Dermis microvascular lymphatic vessel endothelial cell (primary cell): Measurements from ENCODE around the gene KRTAP2-2. TPM values are rescaled to one million over a fixed set of nuclear protein-coding genes. Genes with fewer than 3 reads are reported as not detected.

ENCODE experiments used
- DNase-seq, 2 donors: peaks; one replicate each; pipeline versions ENCODE4 v3.0.0 to v3.0.0-alpha.2; 2010; ENCODE audit warnings: low read depth in 2 of 2
- total RNA-seq: library from RNA; depleted of rRNA; stranded (reverse); fragments of >200 nt; gene quantifications from 2 replicates; pipeline ENCODE4 v1.2.1, GENCODE V29; 2014

The KRTAP2-2 gene
- total RNA-seq, 1 donor from 2014 or later: not detected

DNA sequence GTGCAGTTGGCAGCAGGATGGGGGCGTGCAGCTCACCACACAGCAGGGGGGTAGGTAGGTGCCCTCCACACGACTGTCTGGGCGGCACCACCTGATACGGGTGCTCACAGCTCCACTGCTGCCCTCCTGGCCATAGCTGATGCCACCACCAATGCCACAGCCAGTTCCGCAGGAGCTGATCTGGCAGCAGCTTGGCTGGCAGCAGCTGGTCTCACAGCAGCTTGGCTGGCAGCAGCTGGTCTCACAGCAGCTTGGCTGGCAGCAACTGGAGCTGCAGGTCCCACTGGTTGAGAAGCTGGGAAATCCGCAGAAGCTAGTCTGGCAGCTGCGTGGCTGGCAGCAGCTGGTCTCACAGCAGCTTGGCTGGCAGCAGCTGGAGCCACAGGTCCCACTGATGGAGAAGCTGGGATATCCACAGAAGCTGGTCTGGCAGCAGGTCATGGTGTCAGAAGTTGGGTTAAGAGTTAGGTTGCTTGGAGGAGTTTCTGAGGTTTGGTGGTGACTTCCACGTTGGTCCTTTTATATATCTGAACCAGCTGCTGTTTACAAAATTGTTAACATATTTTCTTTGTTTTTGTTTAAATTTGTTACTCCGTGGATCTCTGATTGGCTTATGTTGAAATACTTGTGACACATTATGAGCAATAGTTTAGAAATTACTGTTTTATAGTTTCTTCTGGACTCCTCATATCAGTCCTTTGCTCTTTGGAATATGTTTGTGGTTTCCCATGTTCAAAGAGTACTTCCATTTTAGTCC, 28.1 kb downstream of the KRTAP2-2 start, which contains the start of gene KRTAP1-5:
KRTAP1-5 (minus strand) TSS at position 494 of the 757 bp plus-strand sequence; CDS start at position 441, 53 bp downstream.
- no peak for DNase-seq

DNA sequence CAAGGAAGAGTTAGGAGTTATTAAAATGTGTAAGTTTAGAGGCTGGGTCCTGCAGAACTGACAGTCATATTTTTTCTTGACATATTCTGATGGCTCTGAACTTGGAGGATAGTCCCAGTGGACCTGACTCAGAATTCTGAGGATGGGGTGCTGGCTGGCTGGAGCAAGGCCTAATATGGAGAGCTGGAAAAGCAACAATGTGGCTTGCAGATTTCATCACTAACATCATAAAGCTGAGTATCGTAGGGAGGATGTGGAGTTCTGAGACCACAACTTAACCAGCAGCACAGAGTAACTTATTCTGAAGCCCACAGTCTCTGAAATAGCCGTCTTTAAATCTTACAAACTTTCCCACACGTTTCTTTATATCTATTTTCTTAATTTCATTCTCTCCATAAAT, 30.3 kb downstream of the KRTAP2-2 start:
- no peak for DNase-seq

DNA sequence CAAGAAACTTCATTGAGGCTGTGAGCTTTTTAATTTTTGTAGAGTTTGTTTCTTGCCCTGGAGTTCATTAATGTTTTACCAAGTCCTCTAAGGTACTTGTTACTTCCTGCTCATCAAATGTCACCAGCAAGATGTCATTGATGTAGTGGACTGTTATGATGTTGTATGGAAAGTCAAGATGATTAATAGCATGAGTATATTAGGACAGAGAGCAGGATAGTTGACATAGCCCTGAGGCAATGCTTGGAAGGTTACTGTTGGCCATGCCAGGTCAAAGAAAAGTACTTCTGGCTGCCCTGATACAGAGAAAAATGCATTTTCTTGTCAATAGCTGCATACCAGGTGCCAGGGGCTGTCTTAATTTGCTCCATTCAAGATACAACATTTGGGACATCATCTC, 34.7 kb downstream of the KRTAP2-2 start:
- DNase-seq: no peak

GRCh38 chr17:41019415-41019814, 35.6 kb downstream of the KRTAP2-2 start:
- no peak for DNase-seq

DNA sequence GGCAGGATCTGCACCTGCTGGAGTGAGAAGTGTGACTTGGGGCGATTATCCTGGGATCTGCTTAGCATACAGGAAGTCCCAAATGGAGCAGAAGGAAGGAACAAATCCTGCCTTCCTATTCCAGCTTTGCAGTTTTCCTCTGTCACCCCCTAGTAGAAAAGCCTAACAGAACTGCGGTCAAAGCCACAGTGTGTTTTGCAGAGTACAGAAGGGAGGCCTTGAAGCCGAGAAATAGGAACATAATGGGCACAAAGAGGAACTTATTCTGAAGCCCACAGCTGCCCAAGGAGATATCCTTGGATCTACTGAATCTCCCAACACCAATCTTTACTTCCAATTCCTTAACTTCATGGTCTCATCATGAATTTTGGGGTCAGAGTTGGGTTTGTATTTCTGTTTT, 36.5 kb downstream of the KRTAP2-2 start:
- no peak for DNase-seq

DNA sequence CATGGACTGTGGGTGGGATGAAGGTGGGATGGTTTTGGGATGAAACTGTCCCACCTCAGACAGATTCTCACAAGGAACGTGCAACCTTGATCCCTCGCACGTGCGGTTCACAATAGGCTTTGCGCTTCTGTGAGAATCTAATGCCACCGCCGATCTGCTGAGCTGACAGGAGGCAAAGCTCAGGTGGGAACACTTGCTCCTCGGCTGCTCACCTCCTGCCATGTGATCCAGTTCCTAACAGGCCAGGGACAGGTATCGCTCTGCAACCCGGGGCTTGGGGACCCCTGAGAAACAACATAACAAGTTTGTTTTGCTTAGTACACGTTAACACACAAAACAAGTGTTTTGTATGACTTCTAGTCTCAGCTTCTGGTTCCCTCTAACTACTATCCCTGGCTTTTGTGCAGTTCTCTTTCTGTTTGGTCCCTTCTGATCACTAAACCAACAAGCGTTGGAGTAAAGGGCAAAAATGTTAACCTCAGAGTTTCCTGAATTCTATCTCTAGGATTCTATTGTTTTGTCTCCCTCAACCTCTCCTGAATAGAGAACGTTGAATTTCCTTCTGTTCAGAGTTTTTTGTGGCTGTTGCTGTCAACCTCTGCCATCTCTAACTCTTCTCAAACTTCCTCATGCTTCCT, 38.3 kb downstream of the KRTAP2-2 start:
- DNase-seq: no peak

DNA sequence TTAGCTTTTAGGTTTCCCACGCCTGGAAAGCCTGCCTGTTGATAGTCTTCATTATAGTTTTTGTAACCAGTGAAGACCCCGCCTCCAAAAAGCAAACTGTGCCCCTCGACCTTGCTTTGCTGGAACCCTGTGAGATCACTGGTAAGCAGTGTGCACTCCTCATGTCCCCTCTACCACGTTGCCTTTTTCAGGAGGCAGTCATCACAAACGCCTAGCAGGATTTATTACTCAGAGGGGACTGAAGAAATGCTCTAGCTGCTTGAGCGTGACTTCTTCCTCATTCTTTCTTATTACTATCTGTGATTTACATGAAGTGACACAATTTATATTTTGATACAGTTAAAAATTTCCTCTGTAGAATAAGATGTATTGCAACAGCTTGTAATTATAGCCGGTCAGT, 39.6 kb downstream of the KRTAP2-2 start:
- DNase-seq: no peak

DNA sequence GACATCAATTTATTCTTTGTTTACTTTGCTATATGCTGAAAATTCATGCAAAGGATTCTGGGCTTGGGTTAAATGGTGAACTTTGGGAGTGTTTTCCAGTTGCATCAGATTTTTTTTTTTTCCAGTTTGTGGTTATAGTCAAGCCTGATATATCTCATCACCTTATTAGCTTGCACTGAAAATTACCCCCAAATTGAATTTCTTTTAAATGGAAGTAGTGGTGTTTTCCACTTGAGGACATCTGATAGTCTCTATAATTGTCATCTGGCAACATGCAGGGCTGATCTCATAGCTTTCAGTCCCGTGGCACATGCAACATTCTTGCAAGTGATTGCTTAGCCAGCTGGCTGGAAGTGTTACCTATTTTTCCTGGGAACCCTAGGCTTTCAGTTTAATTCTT, 41.4 kb downstream of the KRTAP2-2 start:
- no peak for DNase-seq

DNA sequence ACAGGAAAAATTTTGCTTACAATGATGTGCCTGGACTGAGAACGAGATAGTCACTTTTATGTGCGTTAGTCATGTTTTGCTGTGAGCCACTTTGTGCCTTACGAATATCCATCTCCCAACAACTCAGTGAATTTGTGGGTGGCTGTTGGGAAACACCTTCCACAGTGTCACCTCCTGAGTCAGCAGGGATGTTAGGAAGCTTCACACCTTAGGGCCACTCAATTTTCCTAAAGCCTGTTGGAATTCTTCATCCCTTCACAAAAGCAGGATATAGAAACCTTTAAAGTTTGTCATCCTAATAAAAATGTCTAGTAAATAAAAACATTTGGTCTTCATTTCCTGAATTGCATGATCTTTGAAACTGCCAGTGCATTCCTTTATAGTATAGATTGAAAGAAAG, 41.8 kb downstream of the KRTAP2-2 start:
- DNase-seq: no peak

- no peak for DNase-seq
Measured at GRCh38 chr17:41012326-41013120, 42.5 kb downstream of the KRTAP2-2 start.

DNA sequence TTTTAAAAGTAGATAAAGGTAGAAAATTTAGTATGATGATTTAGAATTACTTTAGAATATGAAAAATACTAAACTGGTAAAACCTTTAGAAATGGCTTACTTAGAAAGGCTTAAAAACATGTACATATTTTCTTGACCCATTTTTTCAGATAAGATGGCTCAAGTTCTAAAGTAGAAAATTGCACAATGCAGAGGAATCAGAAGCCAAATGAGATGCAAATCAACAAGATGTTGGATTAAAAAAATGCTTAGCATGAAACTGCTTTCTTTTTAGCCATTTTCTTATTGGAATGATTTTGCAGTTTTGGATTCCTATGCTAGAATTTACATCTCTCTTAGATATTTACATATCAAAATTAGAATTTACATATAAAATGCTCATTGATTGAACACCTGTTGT, 44.6 kb downstream of the KRTAP2-2 start:
- no peak for DNase-seq

DNA sequence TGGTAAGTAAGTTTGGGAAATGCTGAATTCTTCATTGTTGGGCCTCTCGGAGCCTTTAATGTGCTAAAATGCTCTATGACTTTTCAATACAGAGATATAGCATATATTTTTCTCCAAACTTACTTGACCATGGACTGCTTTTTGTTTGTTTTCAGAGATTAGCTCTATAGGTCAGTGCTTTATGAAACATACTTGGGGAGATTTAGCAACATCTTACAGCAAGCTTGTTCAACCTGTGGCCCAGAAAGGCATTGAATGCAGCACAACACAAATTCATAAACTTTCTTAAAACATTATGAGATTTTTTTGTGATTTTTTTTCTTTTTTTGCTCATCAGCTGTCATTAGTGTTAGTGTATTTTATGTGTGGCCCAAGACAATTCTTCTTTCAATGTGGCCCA, 45.1 kb downstream of the KRTAP2-2 start:
- DNase-seq: no peak

DNA sequence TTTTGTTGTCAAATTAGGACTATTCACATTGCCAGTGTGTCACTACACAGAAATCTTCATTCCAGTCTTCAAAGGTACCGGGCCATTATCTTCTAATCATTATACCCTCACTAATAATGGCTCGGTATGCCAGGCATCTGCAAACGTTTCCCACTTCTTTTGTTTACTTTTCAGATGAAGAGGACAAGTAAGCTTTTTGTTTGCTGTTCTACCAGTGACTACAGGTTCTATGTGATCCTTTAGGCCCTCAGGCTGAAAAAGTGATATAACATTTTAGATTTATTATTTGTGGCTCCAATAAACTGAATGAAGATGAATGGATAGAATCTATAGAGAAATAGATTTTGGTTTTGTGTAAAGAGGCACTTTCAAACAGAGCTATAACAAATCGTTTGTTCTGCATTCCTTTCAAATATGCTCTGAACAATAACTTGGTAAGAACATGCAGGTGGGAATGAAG, 45.7 kb downstream of the KRTAP2-2 start:
- no peak for DNase-seq

DNA sequence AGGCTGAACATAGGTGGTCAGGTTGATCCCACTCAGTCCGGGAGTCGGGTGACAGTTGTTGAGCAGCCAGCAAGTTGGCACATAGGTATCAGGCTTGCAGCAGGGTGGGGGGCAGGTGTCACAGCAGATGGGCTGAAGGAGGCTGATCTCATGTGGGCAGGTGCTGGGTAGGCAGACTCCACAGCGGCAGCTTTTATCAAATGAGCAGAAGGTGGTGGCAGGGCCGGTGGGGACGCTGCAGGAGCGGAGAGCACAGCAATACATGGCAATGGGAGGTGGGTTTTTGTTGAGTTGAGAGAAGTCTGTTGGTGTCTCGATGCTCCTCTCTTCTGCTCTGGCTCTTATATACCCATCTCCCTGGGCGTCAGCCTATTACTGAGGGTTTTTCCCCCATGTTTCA, 46.2 kb downstream of the KRTAP2-2 start, which contains the start of gene KRTAP3-1:
KRTAP3-1 (minus strand) TSS at position 318 of the 400 bp plus-strand sequence; CDS start at position 264, 54 bp downstream.
- no peak for DNase-seq

Other genes with a start within 250 kb of the KRTAP2-2 start
- gene KRT10, start 232.6 kb downstream of the KRTAP2-2 start, total RNA-seq: 1.9 and 2.3 TPM in 2 replicates
- gene KRT12, start 188.0 kb downstream of the KRTAP2-2 start, total RNA-seq: not detected in 2 replicates
- not detected in 2 replicates for gene KRT20, start 170.0 kb downstream of the KRTAP2-2 start, total RNA-seq
- 2.1 TPM in 1 of 2 replicates, not detected in the other for gene KRT23, start 117.6 kb downstream of the KRTAP2-2 start, total RNA-seq
- not detected in 2 replicates for gene KRT39, start 88.3 kb downstream of the KRTAP2-2 start, total RNA-seq
- not detected in 2 replicates for gene KRT40, start 70.9 kb downstream of the KRTAP2-2 start, total RNA-seq
- not detected in 2 replicates for gene KRTAP3-3, start 61.1 kb downstream of the KRTAP2-2 start, total RNA-seq
- gene KRTAP3-2, start 55.3 kb downstream of the KRTAP2-2 start, total RNA-seq: not detected in 2 replicates
- gene KRTAP3-1, start 46.1 kb downstream of the KRTAP2-2 start, total RNA-seq: not detected in 2 replicates
- not detected in 2 replicates for gene KRTAP1-5, start 28.0 kb downstream of the KRTAP2-2 start, total RNA-seq
- gene KRTAP1-4, start 25.0 kb downstream of the KRTAP2-2 start, total RNA-seq: not detected in 2 replicates
- not detected in 2 replicates for gene KRTAP1-3, start 20.4 kb downstream of the KRTAP2-2 start, total RNA-seq
- gene KRTAP1-1, start 13.8 kb downstream of the KRTAP2-2 start, total RNA-seq: not detected in 2 replicates
- gene KRTAP2-1, start 7.9 kb downstream of the KRTAP2-2 start, total RNA-seq: not detected in 2 replicates
- gene KRTAP2-3, start 4.9 kb upstream of the KRTAP2-2 start, total RNA-seq: not detected in 2 replicates
- gene KRTAP2-4, start 10.6 kb upstream of the KRTAP2-2 start, total RNA-seq: not detected in 2 replicates
- not detected in 2 replicates for gene KRTAP4-7, start 28.9 kb upstream of the KRTAP2-2 start, total RNA-seq
- not detected in 2 replicates for gene KRTAP4-8, start 42.9 kb upstream of the KRTAP2-2 start, total RNA-seq
- gene KRTAP4-16, start 47.0 kb upstream of the KRTAP2-2 start, total RNA-seq: not detected in 2 replicates
- gene KRTAP4-9, start 50.2 kb upstream of the KRTAP2-2 start, total RNA-seq: not detected in 2 replicates
- not detected in 2 replicates for gene KRTAP4-11, start 63.1 kb upstream of the KRTAP2-2 start, total RNA-seq
- not detected in 2 replicates for gene KRTAP4-12, start 69.0 kb upstream of the KRTAP2-2 start, total RNA-seq
- not detected in 2 replicates for gene KRTAP4-6, start 85.3 kb upstream of the KRTAP2-2 start, total RNA-seq
- not detected in 2 replicates for gene KRTAP4-5, start 94.6 kb upstream of the KRTAP2-2 start, total RNA-seq
- gene KRTAP4-4, start 105.5 kb upstream of the KRTAP2-2 start, total RNA-seq: not detected in 2 replicates
- gene KRTAP4-3, start 113.0 kb upstream of the KRTAP2-2 start, total RNA-seq: not detected in 2 replicates
- gene KRTAP4-2, start 123.0 kb upstream of the KRTAP2-2 start, total RNA-seq: not detected in 2 replicates
- gene KRTAP4-1, start 129.7 kb upstream of the KRTAP2-2 start, total RNA-seq: not detected in 2 replicates
- gene KRTAP9-1, start 134.7 kb upstream of the KRTAP2-2 start, total RNA-seq: not detected in 2 replicates
- not detected in 2 replicates for gene KRTAP9-2, start 171.4 kb upstream of the KRTAP2-2 start, total RNA-seq
- not detected in 2 replicates for gene KRTAP9-3, start 177.2 kb upstream of the KRTAP2-2 start, total RNA-seq
- gene KRTAP9-8, start 182.8 kb upstream of the KRTAP2-2 start, total RNA-seq: not detected in 2 replicates
- not detected in 2 replicates for gene KRTAP9-4, start 194.5 kb upstream of the KRTAP2-2 start, total RNA-seq
- gene KRTAP9-9, start 200.2 kb upstream of the KRTAP2-2 start, total RNA-seq: not detected in 2 replicates
- gene KRTAP9-6, start 210.1 kb upstream of the KRTAP2-2 start, total RNA-seq: not detected in 2 replicates
- not detected in 2 replicates for gene KRTAP9-7, start 220.5 kb upstream of the KRTAP2-2 start, total RNA-seq
- gene KRTAP29-1, start 247.6 kb upstream of the KRTAP2-2 start, total RNA-seq: not detected in 2 replicates